Activated T-cell treated with anti-CD3 and anti-CD28 coated beads for 48 hours (primary cell): ENCODE data around the gene GRPEL2.
A peak's percentile ranks its signal among the peaks of the same experiment; 100 is the strongest.

Experiments used
- DNase-seq: peaks from one replicate; pipeline ENCODE4 v3.0.0-alpha.2; 2020; ENCODE audit warnings: low read depth

Gene GRPEL2

GRCh38 chr5:149357370-149358293 lies 12.3 kb downstream of the GRPEL2 start, which contains the start of gene PCYOX1L:
PCYOX1L (plus strand) TSS chr5:149358046; CDS start chr5:149358069, 23 bp downstream.
- DNase-seq = peak; percentile 97

DNA sequence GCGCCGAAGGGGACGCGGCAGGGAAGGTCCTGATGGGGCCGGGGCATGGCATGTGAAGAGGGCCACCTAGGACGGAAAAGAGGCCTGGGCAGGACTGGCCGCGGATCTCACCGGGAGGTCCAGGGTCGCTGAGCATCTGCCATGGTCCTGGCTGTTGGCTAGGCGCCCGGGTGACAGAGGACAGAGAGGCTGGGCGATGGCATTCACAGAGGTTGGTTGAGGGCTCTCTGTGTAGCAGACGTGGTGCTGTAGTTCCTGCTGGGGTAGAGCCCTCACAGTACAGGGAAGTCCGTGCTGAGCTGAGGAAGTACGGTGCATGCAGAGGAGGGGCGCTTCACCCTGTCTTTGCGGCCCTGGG lies 13.0 kb downstream of the GRPEL2 start:
- DNase-seq = peak; percentile 5

DNA sequence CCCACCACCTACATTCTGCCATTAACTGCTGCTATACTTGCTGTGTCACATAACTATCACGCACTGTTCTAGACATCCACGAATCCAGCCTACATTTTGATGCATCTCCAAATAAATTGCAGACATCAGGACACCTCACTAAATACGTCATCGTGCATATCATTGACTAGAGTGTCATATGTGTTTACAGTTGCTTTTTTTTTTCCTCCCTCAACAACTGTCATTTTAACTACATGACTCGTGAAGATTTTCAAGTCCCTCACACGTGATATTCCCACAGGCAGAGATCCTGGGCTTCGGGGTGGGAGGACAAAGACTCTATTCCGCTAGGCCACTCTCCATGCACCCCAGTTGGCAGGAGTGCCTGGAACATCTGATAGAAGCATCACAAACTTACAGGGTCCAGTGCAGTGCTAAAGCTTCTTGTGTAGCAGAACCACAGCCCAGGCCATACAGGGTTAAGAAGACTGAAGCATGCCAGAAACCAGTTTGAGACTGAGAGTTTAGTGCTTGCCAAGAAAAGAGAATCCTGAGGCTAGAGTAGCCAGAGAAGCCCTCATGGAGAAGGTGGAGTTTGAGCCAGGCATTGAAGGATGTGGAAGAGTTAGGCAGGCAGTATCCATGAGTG lies 13.7 kb downstream of the GRPEL2 start:
- DNase-seq = no peak

DNA sequence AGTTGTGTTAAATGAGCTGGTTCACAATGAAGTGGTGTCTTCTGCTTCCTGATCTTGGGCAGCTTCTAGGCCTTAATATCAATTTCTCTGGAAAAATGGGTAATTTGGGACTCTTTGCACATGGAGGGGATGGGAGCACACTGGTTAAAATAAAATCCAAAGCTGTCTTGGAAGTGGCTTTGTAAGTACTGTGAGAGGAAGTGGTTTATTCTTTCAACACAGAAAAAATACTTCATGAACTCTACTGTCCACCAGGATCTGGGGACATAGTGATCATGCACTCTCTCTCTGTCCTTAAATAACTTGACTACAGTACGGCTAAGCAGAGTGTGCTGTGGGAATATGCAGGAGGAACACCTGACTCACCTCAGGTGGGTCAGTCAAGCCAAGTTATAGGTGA lies 15.0 kb downstream of the GRPEL2 start:
- DNase-seq = no peak

DNA sequence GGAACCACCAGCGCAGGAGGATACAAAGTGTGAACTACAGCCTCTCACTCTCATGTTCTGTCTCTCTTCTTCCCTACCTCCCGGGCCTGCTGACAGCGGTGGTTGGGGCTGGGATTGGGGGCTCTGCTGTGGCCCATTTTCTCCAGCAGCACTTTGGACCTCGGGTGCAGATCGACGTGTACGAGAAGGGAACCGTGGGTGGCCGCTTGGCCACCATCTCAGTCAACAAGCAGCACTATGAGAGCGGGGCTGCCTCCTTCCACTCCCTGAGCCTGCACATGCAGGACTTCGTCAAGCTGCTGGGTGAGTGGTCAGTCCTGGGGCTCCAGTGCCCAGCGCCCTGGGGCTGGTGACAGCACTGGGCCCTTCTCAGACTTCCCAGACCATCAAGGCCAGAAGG lies 17.2 kb downstream of the GRPEL2 start:
- no peak for DNase-seq

DNA sequence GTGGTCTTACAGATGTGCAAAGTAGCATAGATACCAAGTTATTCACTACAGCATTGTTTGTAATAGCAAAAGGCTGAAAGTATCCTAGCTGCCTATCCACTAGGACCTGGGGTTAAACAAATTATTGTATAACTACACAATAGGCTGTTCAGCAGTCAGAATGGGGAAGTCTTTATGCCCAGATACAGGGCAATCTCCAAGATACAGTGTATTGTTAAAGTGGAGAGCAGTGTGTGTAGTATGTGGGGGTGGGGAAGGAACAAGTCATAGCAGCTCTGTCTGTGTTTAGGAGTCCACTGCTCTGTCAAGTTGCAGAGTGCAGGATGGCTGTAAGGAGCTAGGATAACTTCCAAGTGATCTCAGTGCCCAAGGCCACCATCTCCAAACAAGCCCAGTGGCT lies 18.1 kb downstream of the GRPEL2 start:
- no peak for DNase-seq

GRCh38 chr5:149363936-149364335 lies 18.6 kb downstream of the GRPEL2 start:
- no peak for DNase-seq

GRCh38 chr5:149364719-149365118 lies 19.4 kb downstream of the GRPEL2 start:
- no peak for DNase-seq

DNA sequence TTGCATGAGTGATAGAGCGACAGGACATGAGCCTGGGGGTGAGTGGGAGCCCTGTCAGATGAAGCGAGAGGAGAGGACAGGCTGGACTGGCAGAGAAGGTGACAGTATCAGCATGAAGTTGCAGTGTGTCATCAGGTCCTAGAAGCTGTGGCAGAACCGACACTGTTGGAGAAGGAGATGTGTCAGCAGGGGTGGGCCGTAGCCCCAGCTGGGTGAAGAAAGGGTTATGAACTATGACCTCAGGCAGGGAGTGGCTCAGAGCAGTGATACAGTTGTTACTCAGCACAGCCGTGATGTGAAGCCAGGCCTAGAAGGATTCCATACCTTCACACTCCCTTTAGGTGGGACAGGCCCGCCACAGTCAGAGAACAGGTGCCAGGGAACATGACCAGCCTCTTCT lies 20.1 kb downstream of the GRPEL2 start:
- DNase-seq = no peak

GRCh38 chr5:149366169-149366729 lies 20.9 kb downstream of the GRPEL2 start:
- DNase-seq = no peak

DNA sequence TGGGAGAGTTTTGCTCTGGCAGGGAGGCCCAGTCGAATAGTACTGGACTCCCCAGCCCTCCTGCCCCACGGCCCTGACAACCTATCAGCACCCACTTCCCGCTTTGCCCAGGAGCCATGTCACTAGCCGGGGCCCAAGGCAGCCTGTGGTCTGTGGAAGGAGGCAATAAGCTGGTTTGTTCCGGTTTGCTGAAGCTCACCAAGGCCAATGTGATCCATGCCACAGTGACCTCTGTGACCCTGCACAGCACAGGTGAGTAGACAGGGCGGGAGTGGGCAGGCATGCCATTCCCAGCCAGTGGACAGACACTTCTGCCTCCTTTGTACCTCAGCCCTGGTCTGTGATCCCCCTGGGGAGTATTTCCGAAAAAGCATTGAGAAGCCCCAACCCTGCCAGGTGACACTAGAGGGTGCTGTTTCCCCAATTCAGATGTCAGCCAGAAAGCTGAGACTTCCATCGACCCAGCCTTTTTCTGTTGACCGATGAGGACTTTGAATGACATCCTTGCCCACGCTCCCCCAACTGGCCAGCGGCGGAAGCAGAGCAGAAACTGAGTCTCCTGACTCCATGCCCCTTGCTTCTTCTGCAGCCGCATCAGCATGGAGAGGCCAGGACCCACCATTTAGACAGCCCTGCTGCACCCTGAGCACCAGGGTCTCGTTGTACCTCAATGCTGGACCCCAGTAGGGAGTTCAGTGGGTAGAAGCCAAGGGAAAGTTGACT lies 22.1 kb downstream of the GRPEL2 start:
- DNase-seq = peak; percentile 38

GRCh38 chr5:149367972-149368645 lies 22.8 kb downstream of the GRPEL2 start:
- no peak for DNase-seq

DNA sequence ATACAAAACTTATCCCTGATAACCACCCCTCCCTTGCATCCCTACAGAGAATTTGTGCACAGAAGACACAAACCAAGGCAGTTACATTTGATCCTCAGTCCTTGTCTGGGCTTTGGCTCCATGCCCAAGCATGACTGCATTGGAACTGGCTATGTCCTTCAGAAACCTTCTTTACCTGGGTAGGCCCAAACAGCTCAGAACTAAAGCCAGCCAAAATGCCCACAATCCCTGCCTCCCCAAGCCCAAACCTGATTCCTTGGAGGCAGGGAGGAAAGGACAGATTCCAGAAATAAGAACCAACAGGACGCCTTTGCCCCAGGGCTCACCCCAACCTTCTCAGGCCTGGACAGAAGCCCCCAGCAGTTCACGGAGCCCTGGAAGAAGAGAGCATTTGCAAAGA lies 25.6 kb downstream of the GRPEL2 start:
- no peak for DNase-seq

DNA sequence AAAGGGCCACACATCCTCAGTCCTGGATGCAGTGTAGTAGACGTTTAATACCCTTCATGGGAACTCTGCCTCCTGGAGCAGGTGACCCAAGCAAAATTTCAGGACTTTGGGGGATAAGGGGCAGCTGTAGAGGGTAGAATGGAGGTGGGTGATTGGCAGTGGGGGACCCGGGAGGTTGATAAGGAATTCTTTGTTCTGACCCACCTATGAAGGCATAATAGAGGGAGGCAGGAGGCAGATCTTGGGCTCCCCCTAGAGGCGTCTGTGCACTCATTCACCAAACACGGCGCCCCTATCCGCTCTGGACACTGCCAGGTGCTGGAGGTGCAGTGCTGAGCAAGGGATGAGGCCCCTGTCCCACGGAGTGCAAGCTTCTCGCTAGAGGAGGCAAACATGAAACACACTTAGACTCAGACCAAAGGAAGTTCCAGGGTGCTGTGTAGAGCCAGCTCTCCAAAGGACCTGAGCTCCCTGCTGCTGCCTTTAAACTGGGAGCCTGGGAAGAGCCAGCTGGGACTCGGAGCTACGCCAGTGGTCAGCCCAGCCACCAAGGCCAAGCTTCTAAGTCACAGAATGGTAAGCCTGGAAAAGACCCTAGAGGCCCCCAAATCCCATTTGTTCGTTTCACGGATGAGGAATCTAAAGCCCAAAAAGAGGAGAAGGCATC lies 26.1 kb downstream of the GRPEL2 start:
- DNase-seq = peak; percentile 39

GRCh38 chr5:149372076-149372795 lies 26.9 kb downstream of the GRPEL2 start:
- DNase-seq = no peak

- DNase-seq = no peak
Observed at GRCh38 chr5:149372932-149373331, 27.6 kb downstream of the GRPEL2 start.

GRCh38 chr5:149374303-149374702 lies 29.0 kb downstream of the GRPEL2 start:
- DNase-seq = no peak

DNA sequence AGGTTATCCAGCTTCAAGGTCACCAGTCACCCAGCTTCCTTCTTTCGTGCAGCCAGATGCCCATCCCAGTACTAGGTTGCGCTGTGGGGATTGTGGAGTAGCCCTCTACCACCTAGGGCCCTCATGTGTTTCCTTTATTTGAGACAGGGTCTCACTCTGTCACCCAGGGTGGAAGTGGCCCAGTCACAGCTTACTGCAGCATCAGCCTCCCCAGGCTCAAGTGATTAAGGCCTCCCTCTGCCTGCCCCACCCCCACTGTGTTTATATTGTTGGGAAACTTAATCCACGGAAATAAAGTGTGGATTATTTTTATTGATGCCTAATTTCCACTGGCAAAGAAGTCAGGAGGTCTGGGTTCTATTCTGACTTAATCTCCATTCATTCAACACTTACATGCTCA lies 29.5 kb downstream of the GRPEL2 start:
- no peak for DNase-seq

DNA sequence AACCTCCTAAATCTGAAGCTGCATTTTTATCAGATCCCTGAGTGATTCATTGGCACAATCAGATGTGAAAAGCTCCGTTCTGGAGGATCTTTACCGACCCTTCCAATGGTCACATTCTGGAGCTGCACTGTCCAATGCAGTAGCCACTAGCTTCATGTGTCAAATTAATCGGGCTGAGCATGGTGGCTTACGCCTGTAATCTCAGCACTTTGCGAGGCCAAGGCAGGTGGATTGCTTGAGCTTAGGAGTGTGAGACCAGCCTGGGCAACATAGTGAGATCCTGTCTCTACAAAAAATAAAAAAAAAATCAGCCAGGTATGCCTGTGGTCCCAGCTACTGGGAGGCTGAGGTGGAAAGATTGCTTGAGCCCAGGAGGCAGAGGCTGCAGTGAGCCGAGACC lies 30.1 kb downstream of the GRPEL2 start:
- DNase-seq = no peak

DNA sequence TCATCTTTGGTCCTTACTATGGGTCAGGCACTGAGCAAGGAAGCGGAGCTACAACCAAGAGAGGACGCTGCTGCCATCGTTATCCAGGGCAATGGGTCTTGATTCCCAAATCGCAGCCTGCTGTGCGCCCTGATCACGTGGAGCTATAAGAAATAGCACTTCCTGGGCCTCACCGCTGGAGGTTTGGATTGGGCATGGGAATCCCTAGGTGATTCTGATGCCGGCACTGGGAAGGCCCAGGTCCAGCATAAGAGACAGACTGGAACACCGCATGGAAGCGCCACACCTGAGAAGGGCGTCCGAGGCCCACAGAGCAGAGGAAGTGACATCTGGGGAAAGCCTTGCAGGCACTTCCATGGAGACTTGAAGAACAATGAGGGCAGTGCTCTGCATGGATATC lies 30.8 kb downstream of the GRPEL2 start:
- no peak for DNase-seq
